ENCODE measurements around the gene NUP93.

The NUP93 gene

DNA sequence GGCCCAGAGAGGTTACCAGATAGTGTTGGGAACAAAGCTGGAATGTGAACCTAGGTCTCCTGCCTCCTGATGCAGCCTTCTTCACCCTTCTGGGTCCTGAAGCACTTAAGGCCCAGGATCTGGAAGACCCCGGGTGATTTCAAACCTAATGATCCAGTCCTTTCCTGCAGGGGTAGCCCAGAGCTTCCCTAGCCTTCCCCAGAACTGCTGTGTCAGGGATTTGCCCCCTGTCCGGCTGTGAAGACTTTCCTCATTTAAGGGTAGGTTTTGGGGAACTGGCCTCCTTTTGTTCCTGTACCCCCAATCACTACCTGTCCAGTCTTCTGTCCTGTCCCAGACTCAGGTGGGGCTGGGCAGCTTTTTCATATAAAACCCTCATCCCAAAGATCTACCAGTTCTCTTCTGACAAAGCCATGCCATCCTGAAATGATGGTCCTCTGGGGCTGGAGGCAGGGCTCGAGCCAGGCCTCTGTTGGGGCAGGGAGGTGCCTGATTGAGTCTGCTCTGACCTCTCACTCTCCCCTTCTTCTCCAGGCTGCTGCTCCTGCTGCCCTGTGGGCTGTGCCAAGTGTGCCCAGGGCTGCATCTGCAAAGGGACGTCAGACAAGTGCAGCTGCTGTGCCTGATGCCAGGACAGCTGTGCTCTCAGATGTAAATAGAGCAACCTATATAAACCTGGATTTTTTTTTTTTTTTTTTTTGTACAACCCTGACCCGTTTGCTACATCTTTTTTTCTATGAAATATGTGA, 46.3 kb upstream of the NUP93 start:
- Histone ChIP-seq H3K9me3 (replicated peaks; ENCODE audit: insufficient read depth, low read length) (no peaks in the 10 kb centered on the region), H3K9ac (ENCODE audit: low read length) (no peak overlapping the region), H3K4me2 (ENCODE audit: low read depth, low read length) (no peak overlapping the region), H3K79me2 (ENCODE audit: low read length) (no peaks in the 10 kb centered on the region), H3K27ac (ENCODE audit: low read length) (no peak overlapping the region), H4K20me1 (ENCODE audit: insufficient read depth, low read length) (no peaks in the 10 kb centered on the region), H3K9me2 (replicated peaks; ENCODE audit: insufficient read depth, low read length) (no peaks in the 10 kb centered on the region), H3K27me3 (replicated peaks; ENCODE audit: insufficient read depth, low read length) (0 out of 2 replicates have a peak, but pooled peaks cover 8% of the 10 kb centered on the region), H2AFZ (ENCODE audit: low read length) (no peak overlapping the region), H3K36me3 (replicated peaks; ENCODE audit: insufficient read depth, low read length) (no peaks in the 10 kb centered on the region), H3F3A (ENCODE audit: insufficient read depth, low read length) (no peaks in the 10 kb centered on the region), H3K4me1 (ENCODE audit: low read length) (no peaks in the 10 kb centered on the region), H3K4me3 (ENCODE audit: low read length) (no peak overlapping the region)
- TF ChIP-seq, protein P1, sequence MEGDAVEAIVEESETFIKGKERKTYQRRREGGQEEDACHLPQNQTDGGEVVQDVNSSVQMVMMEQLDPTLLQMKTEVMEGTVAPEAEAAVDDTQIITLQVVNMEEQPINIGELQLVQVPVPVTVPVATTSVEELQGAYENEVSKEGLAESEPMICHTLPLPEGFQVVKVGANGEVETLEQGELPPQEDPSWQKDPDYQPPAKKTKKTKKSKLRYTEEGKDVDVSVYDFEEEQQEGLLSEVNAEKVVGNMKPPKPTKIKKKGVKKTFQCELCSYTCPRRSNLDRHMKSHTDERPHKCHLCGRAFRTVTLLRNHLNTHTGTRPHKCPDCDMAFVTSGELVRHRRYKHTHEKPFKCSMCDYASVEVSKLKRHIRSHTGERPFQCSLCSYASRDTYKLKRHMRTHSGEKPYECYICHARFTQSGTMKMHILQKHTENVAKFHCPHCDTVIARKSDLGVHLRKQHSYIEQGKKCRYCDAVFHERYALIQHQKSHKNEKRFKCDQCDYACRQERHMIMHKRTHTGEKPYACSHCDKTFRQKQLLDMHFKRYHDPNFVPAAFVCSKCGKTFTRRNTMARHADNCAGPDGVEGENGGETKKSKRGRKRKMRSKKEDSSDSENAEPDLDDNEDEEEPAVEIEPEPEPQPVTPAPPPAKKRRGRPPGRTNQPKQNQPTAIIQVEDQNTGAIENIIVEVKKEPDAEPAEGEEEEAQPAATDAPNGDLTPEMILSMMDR (IDR thresholded peaks at IDR 0.05; ENCODE audit: low read length): no peak
- no peak for TF ChIP-seq EZH2phosphoT487 (IDR thresholded peaks at IDR 0.05; ENCODE audit: low read length)
- no peak for TF ChIP-seq EZH2 (optimal IDR thresholded peaks at IDR 0.05; ENCODE audit: low read depth, low read length)
- DNase-seq: no peak

DNA sequence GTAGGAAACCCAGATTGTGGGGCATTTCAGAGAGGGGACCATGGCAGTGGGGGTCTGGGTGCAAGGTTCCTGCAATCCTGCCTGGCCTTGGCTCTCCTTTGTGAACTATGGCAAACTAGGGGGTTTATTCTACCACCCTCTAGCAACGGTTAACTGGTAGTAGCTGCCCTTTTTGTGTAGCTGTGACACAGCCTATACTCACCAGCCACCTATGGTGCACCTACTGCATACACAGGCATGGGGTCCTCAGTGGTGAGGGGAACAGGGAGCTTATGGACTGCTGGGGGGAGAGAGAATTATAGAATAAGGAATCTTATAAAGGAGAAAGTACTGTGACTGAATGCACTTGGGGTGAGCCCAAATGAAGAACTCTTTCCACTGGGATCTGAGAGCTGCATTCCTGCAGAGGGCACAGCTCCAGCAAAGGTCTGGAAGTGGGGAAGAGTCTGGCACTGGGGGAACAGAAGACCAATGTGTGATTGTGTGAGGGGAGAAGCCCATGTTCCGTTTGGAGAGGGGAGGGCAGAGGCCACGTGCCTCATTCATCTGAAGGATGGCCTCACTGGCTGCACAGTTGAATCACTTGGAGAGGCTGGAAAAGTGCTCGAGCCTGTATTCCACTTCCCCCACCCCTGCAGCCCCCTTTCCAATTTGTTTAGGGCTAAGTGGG, 45.5 kb upstream of the NUP93 start:
- H3K4me2 ChIP-seq (ENCODE audit: low read depth, low read length): no peak overlapping the region
- TF ChIP-seq, protein P1 (IDR thresholded peaks at IDR 0.05; ENCODE audit: low read length): no peak
- TF ChIP-seq EZH2phosphoT487 (IDR thresholded peaks at IDR 0.05; ENCODE audit: low read length) (no peak), EZH2 (optimal IDR thresholded peaks at IDR 0.05; ENCODE audit: low read depth, low read length) (no peak)

DNA sequence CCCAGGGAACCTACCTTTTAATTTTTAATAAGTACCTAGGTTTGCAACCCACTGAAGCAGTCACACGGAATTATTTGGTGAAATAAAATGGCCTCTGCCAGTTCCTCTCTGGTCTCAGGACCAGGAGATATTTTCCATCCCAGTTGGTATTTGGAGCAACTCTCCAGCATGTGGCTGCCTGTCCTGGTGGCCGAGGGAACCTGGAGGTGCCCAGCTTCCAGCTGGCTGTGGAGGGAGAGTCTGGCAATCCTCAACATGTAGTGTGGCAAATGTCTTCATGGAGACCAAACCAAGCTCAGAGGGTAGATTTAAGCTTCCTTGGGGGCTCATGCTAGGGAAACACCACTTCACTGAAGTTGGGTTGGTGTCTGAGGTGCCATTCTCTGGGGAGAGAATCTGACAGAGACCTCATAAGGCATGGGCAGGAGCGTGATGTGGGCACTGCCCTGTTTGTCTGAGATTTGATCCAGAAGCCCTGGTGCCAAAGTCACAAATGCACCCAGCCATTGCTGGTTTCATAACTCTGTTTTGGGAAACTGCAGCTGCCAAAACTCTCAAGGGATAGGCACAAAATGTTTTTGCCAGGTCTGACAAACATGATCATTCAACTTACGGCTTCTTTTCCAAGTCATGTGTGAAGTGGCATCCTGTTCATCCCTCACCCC, 44.9 kb upstream of the NUP93 start:
- Histone ChIP-seq H2AFZ (ENCODE audit: low read length) (no peak overlapping the region), H3K4me3 (ENCODE audit: low read length) (no peak overlapping the region), H3F3A (ENCODE audit: insufficient read depth, low read length) (no peaks in the 10 kb centered on the region), H3K9me2 (replicated peaks; ENCODE audit: insufficient read depth, low read length) (no peaks in the 10 kb centered on the region), H3K4me2 (ENCODE audit: low read depth, low read length) (no peak overlapping the region), H3K36me3 (replicated peaks; ENCODE audit: insufficient read depth, low read length) (no peaks in the 10 kb centered on the region), H4K20me1 (ENCODE audit: insufficient read depth, low read length) (no peaks in the 10 kb centered on the region), H3K4me1 (ENCODE audit: low read length) (no peaks in the 10 kb centered on the region), H3K9ac (ENCODE audit: low read length) (no peak overlapping the region), H3K27me3 (replicated peaks; ENCODE audit: insufficient read depth, low read length) (peaks cover 16% of the 10 kb centered on the region; the same call in 1 of the 2 replicates), H3K27ac (ENCODE audit: low read length) (no peak overlapping the region), H3K79me2 (ENCODE audit: low read length) (no peaks in the 10 kb centered on the region), H3K9me3 (replicated peaks; ENCODE audit: insufficient read depth, low read length) (no peaks in the 10 kb centered on the region)
- DNase-seq: no peak
- TF ChIP-seq, protein P1 (IDR thresholded peaks at IDR 0.05; ENCODE audit: low read length): no peak
- TF ChIP-seq EZH2phosphoT487 (IDR thresholded peaks at IDR 0.05; ENCODE audit: low read length): no peak
- TF ChIP-seq EZH2 (optimal IDR thresholded peaks at IDR 0.05; ENCODE audit: low read depth, low read length): no peak

More for the DNA sequence above, 45.5 kb upstream of the NUP93 start:
- no peak overlapping the region for H3K27ac ChIP-seq (ENCODE audit: low read length)
- H3K9ac ChIP-seq (ENCODE audit: low read length): no peak overlapping the region
- no peak for DNase-seq
- 0 out of 2 replicates have a peak, but pooled peaks cover 10% of the 10 kb centered on the region for H3K27me3 ChIP-seq (replicated peaks; ENCODE audit: insufficient read depth, low read length)
- H3K9me3 ChIP-seq (replicated peaks; ENCODE audit: insufficient read depth, low read length): no peaks in the 10 kb centered on the region
- H3K4me1 ChIP-seq (ENCODE audit: low read length): no peaks in the 10 kb centered on the region
- no peaks in the 10 kb centered on the region for H3F3A ChIP-seq (ENCODE audit: insufficient read depth, low read length)
- no peaks in the 10 kb centered on the region for H3K9me2 ChIP-seq (replicated peaks; ENCODE audit: insufficient read depth, low read length)
- H3K36me3 ChIP-seq (replicated peaks; ENCODE audit: insufficient read depth, low read length): no peaks in the 10 kb centered on the region
- H3K79me2 ChIP-seq (ENCODE audit: low read length): no peaks in the 10 kb centered on the region
- no peaks in the 10 kb centered on the region for H4K20me1 ChIP-seq (ENCODE audit: insufficient read depth, low read length)
- no peak overlapping the region for H2AFZ ChIP-seq (ENCODE audit: low read length)
- no peak overlapping the region for H3K4me3 ChIP-seq (ENCODE audit: low read length)

Data from MM.1S (cell line).